GM10266 (cell line): ENCODE data around the gene NUP205.

Experiments used
- DNase-seq: peaks from one replicate; pipeline ENCODE4 v3.0.0; 2012; ENCODE audit errors: extremely low spot score
- TF ChIP-seq, protein P1 (sequence below): IDR thresholded peaks from 2 replicates; pipeline ENCODE4 v1.5.1; 2012; ENCODE audit warnings: mild to moderate bottlenecking, low read depth; ENCODE audit not compliant: control insufficient read depth, insufficient read depth; ENCODE audit errors: missing control alignments

The NUP205 gene

DNA sequence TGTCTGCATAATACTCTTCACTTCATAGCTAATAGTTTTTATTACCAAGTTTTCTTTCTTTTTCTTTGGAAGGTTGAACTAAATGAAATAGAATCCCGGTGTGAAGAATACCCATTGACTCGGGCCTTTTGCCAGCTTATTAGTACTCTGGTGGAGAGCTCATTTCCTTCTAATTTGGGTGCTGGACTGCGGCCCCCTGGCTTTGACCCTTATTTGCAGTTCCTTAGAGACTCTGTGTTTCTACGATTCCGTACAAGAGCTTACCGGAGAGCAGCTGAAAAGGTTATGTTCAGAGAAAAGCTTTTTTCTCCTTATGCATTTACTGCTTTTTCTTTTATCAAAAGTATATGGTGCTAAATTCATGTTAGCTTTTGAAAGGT, 40.2 kb downstream of the NUP205 start:
- TF ChIP-seq, protein P1, sequence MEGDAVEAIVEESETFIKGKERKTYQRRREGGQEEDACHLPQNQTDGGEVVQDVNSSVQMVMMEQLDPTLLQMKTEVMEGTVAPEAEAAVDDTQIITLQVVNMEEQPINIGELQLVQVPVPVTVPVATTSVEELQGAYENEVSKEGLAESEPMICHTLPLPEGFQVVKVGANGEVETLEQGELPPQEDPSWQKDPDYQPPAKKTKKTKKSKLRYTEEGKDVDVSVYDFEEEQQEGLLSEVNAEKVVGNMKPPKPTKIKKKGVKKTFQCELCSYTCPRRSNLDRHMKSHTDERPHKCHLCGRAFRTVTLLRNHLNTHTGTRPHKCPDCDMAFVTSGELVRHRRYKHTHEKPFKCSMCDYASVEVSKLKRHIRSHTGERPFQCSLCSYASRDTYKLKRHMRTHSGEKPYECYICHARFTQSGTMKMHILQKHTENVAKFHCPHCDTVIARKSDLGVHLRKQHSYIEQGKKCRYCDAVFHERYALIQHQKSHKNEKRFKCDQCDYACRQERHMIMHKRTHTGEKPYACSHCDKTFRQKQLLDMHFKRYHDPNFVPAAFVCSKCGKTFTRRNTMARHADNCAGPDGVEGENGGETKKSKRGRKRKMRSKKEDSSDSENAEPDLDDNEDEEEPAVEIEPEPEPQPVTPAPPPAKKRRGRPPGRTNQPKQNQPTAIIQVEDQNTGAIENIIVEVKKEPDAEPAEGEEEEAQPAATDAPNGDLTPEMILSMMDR = no peak
- DNase-seq = no peak

DNA sequence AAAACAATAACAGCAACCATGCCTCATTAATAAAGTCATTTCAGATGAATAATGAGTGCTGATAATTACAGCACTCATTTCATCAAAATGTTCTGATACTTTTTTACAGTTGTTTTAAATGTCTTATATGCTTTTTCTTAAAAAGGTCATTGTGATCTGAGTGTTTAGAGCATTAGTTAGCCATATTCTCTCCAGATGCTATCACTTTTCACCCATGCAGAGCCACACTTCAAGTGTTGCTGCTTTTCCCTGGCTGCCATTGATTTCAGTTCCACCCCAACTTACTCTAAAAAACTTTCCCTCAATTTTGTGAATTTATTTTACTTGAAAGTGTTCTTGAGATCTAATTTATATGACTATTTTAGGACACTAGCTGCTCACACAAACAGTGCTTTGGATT, 41.8 kb downstream of the NUP205 start:
- TF ChIP-seq, protein P1 = no peak
- no peak for DNase-seq

GRCh38 chr7:135600226-135600625, 42.5 kb downstream of the NUP205 start:
- TF ChIP-seq, protein P1 = no peak

GRCh38 chr7:135601182-135601581, 43.5 kb downstream of the NUP205 start:
- TF ChIP-seq, protein P1 = no peak
- no peak for DNase-seq

More at GRCh38 chr7:135600226-135600625, 42.5 kb downstream of the NUP205 start:
- no peak for DNase-seq

- DNase-seq = no peak
- TF ChIP-seq, protein P1 = no peak
These were observed 44.6 kb downstream of the NUP205 start for GRCh38 chr7:135602304-135602703.

DNA sequence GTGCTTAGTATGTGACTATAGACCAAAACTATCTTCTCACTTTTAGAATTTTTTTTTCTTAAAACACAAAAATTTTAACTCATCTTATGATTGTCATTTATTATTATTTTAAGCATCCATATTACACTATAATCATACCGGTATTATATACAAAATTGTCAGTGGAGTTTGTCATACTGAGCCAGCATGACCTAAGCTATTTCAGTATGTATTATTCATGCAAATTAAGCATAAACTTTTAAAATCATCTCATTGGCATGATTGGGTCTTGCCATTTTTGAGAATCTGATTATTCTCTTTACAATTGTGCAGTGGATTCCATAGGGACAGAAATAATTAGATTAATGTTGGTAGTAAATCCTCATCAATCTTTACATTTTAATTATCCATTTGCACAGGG, 58.4 kb downstream of the NUP205 start:
- no peak for DNase-seq

GRCh38 chr7:135617781-135618180, 60.1 kb downstream of the NUP205 start:
- DNase-seq = no peak
- TF ChIP-seq, protein P1 = no peak

More for the DNA sequence above, 58.4 kb downstream of the NUP205 start:
- TF ChIP-seq, protein P1 = no peak
